ENCODE results near the gene PCIF1.
"Not testable (repeated sequence)": the region's sequence is repeated elsewhere in the genome, so short reads cannot be mapped to it uniquely, and the experiment has no call there.

The PCIF1 gene

GRCh38 chr20:45967551-45968080 lies 33.1 kb downstream of the PCIF1 start:
- DNase-seq (ENCODE audit: low spot score), result no peak

GRCh38 chr20:45968081-45968671 lies 33.7 kb downstream of the PCIF1 start:
- no peak for DNase-seq (ENCODE audit: low spot score)

- no peak for DNase-seq (ENCODE audit: low spot score)
These were observed 34.6 kb downstream of the PCIF1 start for GRCh38 chr20:45968801-45969711.

GRCh38 chr20:45969712-45970634 lies 35.5 kb downstream of the PCIF1 start:
- DNase-seq (ENCODE audit: low spot score), result peak; percentile 76

- DNase-seq (ENCODE audit: low spot score), result peak; percentile 42
These were observed 36.4 kb downstream of the PCIF1 start for GRCh38 chr20:45970646-45971424.

GRCh38 chr20:45971425-45971674 lies 36.9 kb downstream of the PCIF1 start:
- DNase-seq (ENCODE audit: low spot score), result no peak

- peak; percentile 98 for DNase-seq (ENCODE audit: low spot score)
These were observed 37.4 kb downstream of the PCIF1 start, which contains the start of gene ZNF335 for GRCh38 chr20:45971675-45972499. ZNF335 (minus strand) TSS chr20:45972203; CDS start chr20:45971410, 793 bp downstream.

- no peak for DNase-seq (ENCODE audit: low spot score)
These were observed 38.2 kb downstream of the PCIF1 start for GRCh38 chr20:45972500-45973183.

GRCh38 chr20:45974896-45975565 lies 40.5 kb downstream of the PCIF1 start:
- DNase-seq (ENCODE audit: low spot score), result no peak

- no peak for DNase-seq (ENCODE audit: low spot score)
These were observed 41.2 kb downstream of the PCIF1 start for GRCh38 chr20:45975686-45976085.

- DNase-seq (ENCODE audit: low spot score), result no peak
These were observed 41.6 kb downstream of the PCIF1 start for GRCh38 chr20:45976086-45976485.

- no peak for DNase-seq (ENCODE audit: low spot score)
These were observed 46.8 kb downstream of the PCIF1 start for GRCh38 chr20:45981261-45981660.

- no peak for DNase-seq (ENCODE audit: low spot score)
These were observed 48.8 kb downstream of the PCIF1 start for GRCh38 chr20:45983279-45983743.

GRCh38 chr20:45985573-45985972 lies 51.1 kb downstream of the PCIF1 start:
- DNase-seq (ENCODE audit: low spot score), result no peak

- DNase-seq (ENCODE audit: low spot score), result peak; percentile 74
These were observed 52.8 kb downstream of the PCIF1 start for GRCh38 chr20:45987108-45987780.

GRCh38 chr20:45988830-45989229 lies 54.3 kb downstream of the PCIF1 start:
- not testable (repeated sequence) for DNase-seq (ENCODE audit: low spot score)

GRCh38 chr20:45991616-45992015 lies 57.1 kb downstream of the PCIF1 start:
- no peak for DNase-seq (ENCODE audit: low spot score)

GRCh38 chr20:45993197-45993951 lies 58.9 kb downstream of the PCIF1 start:
- DNase-seq (ENCODE audit: low spot score), result no peak
